Karpas-422 (cell line): Measurements from ENCODE around the gene MMAB. TPM values are rescaled to one million over a fixed set of nuclear protein-coding genes. Genes with fewer than 3 reads are reported as not detected.

Experiments used
- DNase-seq: peaks from one replicate; pipeline ENCODE4 v3.0.0-alpha.2; 2015
- H2AFZ ChIP-seq: fragments of 200-600 bp; sonication (generic); 2 replicates; pipeline ENCODE4 v1.6.1; 2014; ENCODE audit warnings: antibody characterized with exemption, low read length, mixed read lengths
- H3K27ac ChIP-seq: fragments of 200-600 bp; sonication (generic); 2 replicates; pipeline ENCODE4 v1.5.1; 2014; ENCODE audit warnings: mild to moderate bottlenecking, low read length, moderate library complexity
- H3K27me3 ChIP-seq: fragments of 200-600 bp; sonication (generic); 2 replicates; pipeline ENCODE4 v1.6.1; 2014; ENCODE audit warnings: low read length, mixed read lengths
- H3K36me3 ChIP-seq: fragments of 200-600 bp; sonication (generic); 2 replicates; pipeline ENCODE4 v1.6.1; 2014; ENCODE audit warnings: low read length, mixed read lengths; ENCODE audit not compliant: insufficient read depth
- H3K4me1 ChIP-seq: fragments of 200-600 bp; sonication (generic); 2 replicates; pipeline ENCODE4 v1.6.1; 2014; ENCODE audit warnings: mild to moderate bottlenecking, low read length, mixed read lengths
- H3K4me2 ChIP-seq: fragments of 200-600 bp; sonication (generic); 2 replicates; pipeline ENCODE4 v1.6.1; 2014; ENCODE audit warnings: low read length, low read depth, mild to moderate bottlenecking; ENCODE audit not compliant: poor library complexity, severe bottlenecking
- H3K4me3 ChIP-seq: fragments of 200-600 bp; sonication (generic); 2 replicates; pipeline ENCODE4 v1.5.1; 2014; ENCODE audit warnings: mild to moderate bottlenecking, antibody characterized with exemption, low read length, mixed read lengths
- H3K79me2 ChIP-seq: fragments of 200-600 bp; sonication (generic); 2 replicates; pipeline ENCODE4 v1.6.1; 2014; ENCODE audit warnings: mild to moderate bottlenecking, low read length, mixed read lengths
- H3K9ac ChIP-seq: fragments of 200-600 bp; sonication (generic); 2 replicates; pipeline ENCODE4 v1.6.0; 2014; ENCODE audit warnings: low read length
- H3K9me2 ChIP-seq: fragments of 200-600 bp; sonication (generic), shearing (Covaris generic); replicated peaks from 2 replicates; pipeline ENCODE4 v1.6.0; 2014; ENCODE audit warnings: mild to moderate bottlenecking, low read length, moderate library complexity; ENCODE audit not compliant: insufficient read depth
- H3K9me3 ChIP-seq: fragments of 300-700, 200-600 bp; sonication (generic); 2 replicates; pipeline ENCODE4 v1.6.1; 2014; ENCODE audit warnings: low read length, mixed read lengths
- H4K20me1 ChIP-seq: fragments of 200-600 bp; sonication (generic); 2 replicates; pipeline ENCODE4 v1.6.1; 2014; ENCODE audit warnings: mild to moderate bottlenecking, antibody characterized with exemption, low read length, low read depth; ENCODE audit not compliant: insufficient read depth
- total RNA-seq: library from RNA; depleted of rRNA; stranded (reverse); fragments of >200 nt; shearing (Covaris generic); gene quantifications from 2 replicates; pipeline ENCODE4 v1.2.3, GENCODE V29; 2014; ENCODE audit warnings: low replicate concordance

MMAB gene
- total RNA-seq, 1 experiment from 2014 or later = 33.5 TPM

DNA sequence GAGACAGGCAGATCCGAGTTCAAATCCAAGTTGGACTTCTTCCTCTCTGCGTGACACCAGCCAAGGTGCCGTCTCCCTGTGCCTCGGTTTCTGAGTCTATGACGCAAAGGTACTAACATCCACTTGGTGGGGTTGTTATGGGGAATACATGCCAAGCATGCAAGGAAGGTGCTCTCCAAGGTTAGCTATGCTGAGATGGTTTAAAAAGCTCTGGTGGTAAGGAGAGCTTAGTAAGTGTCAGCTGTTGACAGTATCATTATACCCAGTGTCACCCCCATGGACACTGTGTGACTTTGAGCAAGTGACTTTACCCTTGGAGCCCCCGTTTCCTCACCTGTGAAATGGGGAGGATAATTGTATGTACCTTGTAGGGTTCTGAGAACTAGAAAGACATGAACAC lies 22.2 kb downstream of the MMAB start:
- Histone ChIP-seq H4K20me1 (no peaks in the 10 kb centered on the region), H3K4me2 (no peak overlapping the region), H3K4me3 (no peak overlapping the region), H3K9me2 (no peaks in the 10 kb centered on the region), H2AFZ (no peak overlapping the region), H3K9me3 (no peaks in the 10 kb centered on the region), H3K27ac (no peak overlapping the region), H3K9ac (no peak overlapping the region), H3K36me3 (no peaks in the 10 kb centered on the region), H3K79me2 (no peaks in the 10 kb centered on the region), H3K27me3 (no peaks in the 10 kb centered on the region), H3K4me1 (no peaks in the 10 kb centered on the region)
- no peak for DNase-seq

GRCh38 chr12:109550281-109550680 lies 23.0 kb downstream of the MMAB start:
- Histone ChIP-seq H3K36me3 (no peaks in the 10 kb centered on the region), H3K9me2 (no peaks in the 10 kb centered on the region), H3K9me3 (no peaks in the 10 kb centered on the region), H3K79me2 (no peaks in the 10 kb centered on the region), H2AFZ (no peak overlapping the region), H3K27me3 (no peaks in the 10 kb centered on the region), H4K20me1 (no peaks in the 10 kb centered on the region), H3K9ac (no peak overlapping the region), H3K4me3 (no peak overlapping the region), H3K4me1 (no peaks in the 10 kb centered on the region), H3K4me2 (no peak overlapping the region), H3K27ac (no peak overlapping the region)
- DNase-seq = no peak

DNA sequence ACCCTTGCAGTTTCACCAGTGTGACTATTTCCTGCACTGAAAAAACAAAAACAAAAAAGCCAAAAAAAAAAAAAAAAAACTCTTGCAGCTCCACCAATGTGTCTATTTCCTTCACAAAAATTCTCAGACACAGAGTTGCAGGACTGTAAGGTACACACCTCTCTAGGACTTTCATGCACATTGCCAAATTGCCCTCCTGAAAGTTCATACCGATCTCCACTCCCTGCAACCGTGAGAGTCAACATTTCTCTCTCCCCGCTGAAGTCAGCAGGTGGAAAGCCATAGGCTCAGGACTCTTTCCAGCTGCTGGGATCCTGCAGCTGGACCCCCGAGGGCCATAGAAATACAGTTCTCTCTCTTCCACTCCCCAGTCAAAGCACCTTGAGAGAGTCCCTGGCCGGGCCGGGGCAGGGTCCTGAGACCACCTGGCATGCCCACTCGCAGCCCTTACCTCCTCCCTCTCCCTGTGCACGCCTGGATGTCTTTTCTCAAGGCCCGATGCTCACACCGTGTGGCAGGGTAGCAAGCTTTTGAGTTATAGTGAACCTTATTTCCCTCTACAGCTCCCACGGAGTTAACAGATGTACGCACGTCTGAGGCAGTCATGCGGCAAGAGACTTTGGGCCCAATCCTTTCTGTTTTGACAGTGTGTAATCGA lies 23.6 kb downstream of the MMAB start:
- Histone ChIP-seq H3K4me1 (no peaks in the 10 kb centered on the region), H3K9me3 (no peaks in the 10 kb centered on the region), H2AFZ (no peak overlapping the region), H3K9ac (no peak overlapping the region), H3K79me2 (no peaks in the 10 kb centered on the region), H4K20me1 (no peaks in the 10 kb centered on the region), H3K36me3 (no peaks in the 10 kb centered on the region), H3K4me3 (no peak overlapping the region), H3K27me3 (no peaks in the 10 kb centered on the region), H3K4me2 (no peak overlapping the region), H3K27ac (no peak overlapping the region), H3K9me2 (no peaks in the 10 kb centered on the region)
- no peak for DNase-seq

DNA sequence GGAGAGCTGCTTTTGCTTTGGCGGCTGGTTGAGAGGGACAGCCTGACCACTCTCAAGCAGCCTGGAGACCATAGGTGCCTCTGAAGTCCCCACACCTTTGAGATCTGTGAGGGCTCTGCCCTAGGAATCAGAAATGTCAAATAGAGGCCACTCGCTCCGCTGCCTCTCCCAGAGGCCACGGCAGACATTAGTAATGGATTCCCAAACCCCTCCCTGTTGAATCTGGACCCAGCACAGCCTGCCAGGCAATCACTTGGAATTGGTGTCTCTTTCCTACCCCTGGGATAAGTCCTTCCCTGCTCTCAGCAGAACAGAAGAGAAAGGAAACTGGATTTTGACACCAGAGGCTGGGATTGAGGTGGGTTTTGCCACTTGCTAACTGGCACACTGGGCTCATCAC lies 25.0 kb downstream of the MMAB start:
- Histone ChIP-seq H3K27me3 (no peaks in the 10 kb centered on the region), H3K4me2 (no peak overlapping the region), H3K4me1 (no peaks in the 10 kb centered on the region), H3K4me3 (no peak overlapping the region), H3K36me3 (no peaks in the 10 kb centered on the region), H3K27ac (no peak overlapping the region), H3K79me2 (no peaks in the 10 kb centered on the region), H3K9ac (no peak overlapping the region), H3K9me3 (no peaks in the 10 kb centered on the region), H4K20me1 (no peaks in the 10 kb centered on the region), H3K9me2 (no peaks in the 10 kb centered on the region), H2AFZ (no peak overlapping the region)
- DNase-seq = no peak

DNA sequence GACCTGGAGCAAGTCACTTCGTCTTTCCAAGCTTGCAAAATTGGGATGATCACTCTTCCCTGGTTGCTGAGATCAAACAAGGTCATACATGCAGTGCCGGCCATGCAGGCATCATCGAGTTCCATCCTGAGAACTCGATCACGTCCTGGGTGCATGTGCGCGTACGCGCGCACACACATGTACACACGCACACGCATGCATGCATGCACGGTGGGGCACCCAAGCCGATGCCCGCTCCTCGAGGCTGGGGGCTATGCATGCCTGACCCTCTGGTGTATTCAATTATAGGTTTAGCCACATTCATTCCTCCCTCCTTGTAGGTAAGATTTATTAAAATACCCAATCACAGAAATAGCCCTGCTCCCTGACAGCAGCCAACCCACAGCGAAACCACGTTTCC lies 26.0 kb downstream of the MMAB start:
- H3K27ac ChIP-seq = no peak overlapping the region
- no peak overlapping the region for H3K4me3 ChIP-seq
- H3K9me2 ChIP-seq = no peaks in the 10 kb centered on the region
- H3K4me2 ChIP-seq = no peak overlapping the region
- no peaks in the 10 kb centered on the region for H3K9me3 ChIP-seq
- no peaks in the 10 kb centered on the region for H3K27me3 ChIP-seq
- H3K4me1 ChIP-seq = no peaks in the 10 kb centered on the region
- DNase-seq = no peak
- H3K36me3 ChIP-seq = no peaks in the 10 kb centered on the region
- no peaks in the 10 kb centered on the region for H4K20me1 ChIP-seq
- H3K79me2 ChIP-seq = no peaks in the 10 kb centered on the region
- no peak overlapping the region for H3K9ac ChIP-seq
- no peak overlapping the region for H2AFZ ChIP-seq

- Histone ChIP-seq H2AFZ (no peak overlapping the region), H3K4me1 (no peaks in the 10 kb centered on the region), H3K4me2 (no peak overlapping the region), H3K9ac (no peak overlapping the region), H3K27ac (no peak overlapping the region), H3K9me2 (no peaks in the 10 kb centered on the region), H4K20me1 (no peaks in the 10 kb centered on the region), H3K27me3 (no peaks in the 10 kb centered on the region), H3K36me3 (no peaks in the 10 kb centered on the region), H3K4me3 (no peak overlapping the region), H3K79me2 (no peaks in the 10 kb centered on the region), H3K9me3 (no peaks in the 10 kb centered on the region)
- DNase-seq = no peak
These were observed 27.5 kb downstream of the MMAB start for GRCh38 chr12:109545826-109546225.

- Histone ChIP-seq H3K9me3 (no peaks in the 10 kb centered on the region), H2AFZ (no peak overlapping the region), H3K4me2 (no peak overlapping the region), H3K36me3 (no peaks in the 10 kb centered on the region), H3K9me2 (no peaks in the 10 kb centered on the region), H3K9ac (no peak overlapping the region), H3K27me3 (no peaks in the 10 kb centered on the region), H3K4me3 (no peak overlapping the region), H3K27ac (no peak overlapping the region), H3K4me1 (no peaks in the 10 kb centered on the region), H4K20me1 (no peaks in the 10 kb centered on the region), H3K79me2 (no peaks in the 10 kb centered on the region)
- no peak for DNase-seq
These were observed 28.3 kb downstream of the MMAB start for GRCh38 chr12:109544955-109545531.

- H3K9me3 ChIP-seq = no peaks in the 10 kb centered on the region
- H3K27ac ChIP-seq = no peak overlapping the region
- H3K9ac ChIP-seq = no peak overlapping the region
- no peaks in the 10 kb centered on the region for H3K79me2 ChIP-seq
- no peak overlapping the region for H3K4me2 ChIP-seq
- H3K4me3 ChIP-seq = no peak overlapping the region
- H3K27me3 ChIP-seq = no peaks in the 10 kb centered on the region
- H2AFZ ChIP-seq = no peak overlapping the region
- H4K20me1 ChIP-seq = no peaks in the 10 kb centered on the region
- DNase-seq = no peak
- no peaks in the 10 kb centered on the region for H3K9me2 ChIP-seq
- no peaks in the 10 kb centered on the region for H3K36me3 ChIP-seq
- H3K4me1 ChIP-seq = no peaks in the 10 kb centered on the region
These were observed 30.4 kb downstream of the MMAB start for GRCh38 chr12:109542876-109543275.
